Activated naive CD8-positive, alpha-beta T cell treated with anti-CD3 and anti-CD28 coated beads, Interleukin-2, amount 10 ng/mL, durations not matched to agents 7 days and 5 days (primary cell): ENCODE data around the gene PMS2. TPM values are rescaled to one million over a fixed set of nuclear protein-coding genes. Genes with fewer than 3 reads are reported as not detected.
A peak's percentile ranks its signal among the peaks of the same experiment; 100 is the strongest.
"Not testable (repeated sequence)": the region's sequence is repeated elsewhere in the genome, so short reads cannot be mapped to it uniquely, and the experiment has no call there.

ENCODE experiments used
- ATAC-seq: fragments of 150-1000 bp; cut with Tn5 transposase; one replicate; pipeline ENCODE4 v1.10.0; 2021; ENCODE audit warnings: low read depth, moderate library complexity
- POLR2A ChIA-PET: fragments of 350-600 bp; sonication (Branson Sonifier 250); formaldehyde crosslinking; loops from one replicate; lab custom pipeline; 2021; ENCODE audit warnings: antibody characterized with exemption; lab: Charles Lee
- DNase-seq: peaks from one replicate; pipeline ENCODE4 v3.0.0; 2021
- H3K27ac Mint-ChIP-seq: one replicate; pipeline ENCODE4 v1.8.0; 2022; ENCODE audit warnings: mild to moderate bottlenecking, mixed read lengths
- H3K27me3 Mint-ChIP-seq: one replicate; pipeline ENCODE4 v1.8.0; 2022; ENCODE audit warnings: mild to moderate bottlenecking, moderate library complexity, mixed read lengths
- H3K36me3 Mint-ChIP-seq: one replicate; pipeline ENCODE4 v1.8.0; 2021; ENCODE audit warnings: mild to moderate bottlenecking, mixed read lengths
- H3K4me1 Mint-ChIP-seq: one replicate; pipeline ENCODE4 v1.8.0; 2021; ENCODE audit warnings: mixed read lengths
- H3K4me3 Mint-ChIP-seq: one replicate; pipeline ENCODE4 v1.8.0; 2022; ENCODE audit warnings: mild to moderate bottlenecking, moderate library complexity, mixed read lengths
- H3K9me3 Mint-ChIP-seq: one replicate; pipeline ENCODE4 v1.8.0; 2021; ENCODE audit warnings: mixed read lengths
- total RNA-seq, 2 experiments: library from RNA; stranded (reverse); gene quantifications; one replicate each; pipeline ENCODE4 v1.2.3, GENCODE V29; 2021

The PMS2 gene
- total RNA-seq: 10 to 100 TPM; 21.1 to 24.1 TPM

DNA sequence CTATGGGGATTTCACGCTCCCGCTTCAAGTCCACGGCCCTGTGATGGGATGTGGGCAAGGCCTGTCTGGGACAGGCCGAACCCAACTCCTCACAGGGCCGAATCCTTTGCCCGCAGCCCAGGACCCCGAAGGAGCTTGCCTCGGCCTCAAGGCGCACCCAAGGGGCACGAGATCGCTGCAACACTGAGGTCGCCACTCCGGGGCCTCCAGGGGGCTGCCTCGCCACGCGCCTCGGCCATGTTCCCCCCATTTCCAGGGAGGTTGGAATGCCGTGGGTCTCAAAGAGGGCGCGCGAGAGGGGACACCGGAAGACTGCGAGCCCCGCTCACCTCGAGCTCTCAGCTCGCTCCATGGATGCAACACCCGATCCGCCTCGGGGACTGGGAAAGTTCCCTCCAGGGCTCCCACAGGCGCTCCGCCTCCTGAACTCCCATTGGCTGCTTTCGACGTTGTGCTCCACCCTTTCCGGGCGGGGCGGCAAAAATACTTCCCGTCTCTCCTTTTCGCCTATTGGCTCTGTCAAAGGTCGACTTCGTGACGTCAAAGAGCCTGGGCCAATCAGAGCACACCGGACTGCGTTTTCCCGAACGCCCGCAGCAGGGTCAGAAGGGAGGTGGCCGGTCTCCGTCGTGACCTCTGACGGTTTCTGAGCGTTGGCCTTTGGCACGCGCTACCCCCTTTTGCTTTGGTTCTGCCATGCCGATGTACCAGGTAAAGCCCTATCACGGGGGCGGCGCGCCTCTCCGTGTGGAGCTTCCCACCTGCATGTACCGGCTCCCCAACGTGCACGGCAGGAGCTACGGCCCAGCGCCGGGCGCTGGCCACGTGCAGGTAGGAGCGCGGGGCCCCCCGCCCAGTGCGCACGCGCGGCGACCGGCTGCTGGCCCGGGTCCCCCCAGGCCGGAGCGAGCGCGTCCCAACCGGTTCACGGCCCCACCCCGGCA lies at the start of gene PMS2, which contains the start of gene AIMP2:
Gene PMS2, minus strand, starts transcription at position 382 of the 944 bp plus-strand sequence. Its CDS starts 30 bp downstream, at position 352.
Gene AIMP2, plus strand, starts transcription at position 605 of the 944 bp plus-strand sequence. Its CDS starts 92 bp downstream, at position 697.
- Mint-ChIP-seq H3K9me3 (no peaks in the 10 kb centered on the region), H3K4me3 (peak within 1 kb of the TSS; percentile 89), H3K36me3 (peaks cover 4% of the 10 kb centered on the region), H3K27me3 (no peaks in the 10 kb centered on the region), H3K4me1 (peaks cover 24% of the 10 kb centered on the region), H3K27ac (peak within 1 kb of the TSS; percentile 89)
- ATAC-seq: peak; percentile 89
- DNase-seq: peak; percentile 92
- POLR2A ChIA-PET: interaction anchor here (0.6 to 2.2 kb wide), 6 partner anchors 17 to 388 kb away, joined by 3 to 9 read pairs (median 4); no protein-coding TSS in a partner anchor

GRCh38 chr7:6057316-6058129 lies 48.7 kb upstream of the PMS2 start:
- POLR2A ChIA-PET: interaction anchor here (0.5 to 0.7 kb wide), 3 partner anchors 26 to 533 kb away, joined by 3 to 6 read pairs (median 3); no protein-coding TSS in a partner anchor
- peak overlapping the region; percentile 64 for H3K27ac Mint-ChIP-seq
- peaks cover 12% of the 10 kb centered on the region for H3K4me1 Mint-ChIP-seq
- DNase-seq (no peak), ATAC-seq (no peak)
- H3K36me3 Mint-ChIP-seq: peaks cover 7% of the 10 kb centered on the region
- H3K27me3 Mint-ChIP-seq: no peaks in the 10 kb centered on the region
- H3K4me3 Mint-ChIP-seq: peak overlapping the region; percentile 94
- no peaks in the 10 kb centered on the region for H3K9me3 Mint-ChIP-seq

DNA sequence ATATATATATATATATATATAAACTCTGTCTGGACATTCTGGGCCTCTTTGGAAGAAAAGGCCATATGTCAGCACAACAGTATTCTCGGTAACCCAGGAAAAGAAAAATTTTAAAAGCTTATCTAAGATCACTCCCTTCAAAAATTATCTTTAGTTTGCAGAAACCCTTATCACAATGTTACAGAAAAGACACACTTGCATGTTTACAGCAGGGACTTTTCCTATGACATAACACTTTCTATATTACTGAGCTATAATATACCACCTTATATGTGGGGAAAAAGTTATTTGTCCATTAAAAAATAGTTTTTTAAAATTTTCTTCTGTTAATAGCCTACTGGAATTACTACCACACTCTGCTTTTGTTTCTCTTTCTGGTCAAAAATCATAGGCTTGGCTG lies 47.8 kb upstream of the PMS2 start:
- peaks cover 7% of the 10 kb centered on the region for H3K36me3 Mint-ChIP-seq
- ATAC-seq: no peak
- POLR2A ChIA-PET: interaction anchor here (0.7 kb wide), 2 partner anchors 24 to 63 kb away, joined by 3 to 6 read pairs; no protein-coding TSS in a partner anchor

GRCh38 chr7:6051185-6051584 lies 42.3 kb upstream of the PMS2 start:
- ATAC-seq, H3K27me3 Mint-ChIP-seq, DNase-seq, H3K9me3 Mint-ChIP-seq, H3K27ac Mint-ChIP-seq, H3K4me1 Mint-ChIP-seq, H3K4me3 Mint-ChIP-seq: not testable (repeated sequence)
- H3K36me3 Mint-ChIP-seq: peaks cover 13% of the 10 kb centered on the region
- POLR2A ChIA-PET: interaction anchor here (0.7 kb wide), 1 partner anchor 24 kb away, joined by 3 read pairs; no protein-coding TSS in a partner anchor

More for the DNA sequence above, 47.8 kb upstream of the PMS2 start:
- Mint-ChIP-seq H3K9me3 (no peaks in the 10 kb centered on the region), H3K27me3 (no peaks in the 10 kb centered on the region), H3K4me1 (peaks cover 12% of the 10 kb centered on the region), H3K4me3 (no peak overlapping the region), H3K27ac (no peak overlapping the region)
- DNase-seq: no peak

- Mint-ChIP-seq H3K27ac (no peak overlapping the region), H3K4me1 (no peaks in the 10 kb centered on the region), H3K36me3 (peaks cover 12% of the 10 kb centered on the region), H3K9me3 (no peaks in the 10 kb centered on the region), H3K4me3 (no peak overlapping the region), H3K27me3 (no peaks in the 10 kb centered on the region)
- ATAC-seq: no peak
- POLR2A ChIA-PET: no interaction called here
- no peak for DNase-seq
Measured at GRCh38 chr7:6049780-6050179, 40.9 kb upstream of the PMS2 start.

- POLR2A ChIA-PET: no interaction called here
- no peaks in the 10 kb centered on the region for H3K4me1 Mint-ChIP-seq
- DNase-seq (no peak), ATAC-seq (no peak)
- no peak overlapping the region for H3K27ac Mint-ChIP-seq
- H3K9me3 Mint-ChIP-seq: no peaks in the 10 kb centered on the region
- H3K36me3 Mint-ChIP-seq: peaks cover 25% of the 10 kb centered on the region
- no peak overlapping the region for H3K4me3 Mint-ChIP-seq
- no peaks in the 10 kb centered on the region for H3K27me3 Mint-ChIP-seq
Measured at GRCh38 chr7:6035686-6036085, 26.8 kb upstream of the PMS2 start.

GRCh38 chr7:6035165-6035564 lies 26.3 kb upstream of the PMS2 start:
- H3K4me3 Mint-ChIP-seq: no peak overlapping the region
- DNase-seq: no peak
- POLR2A ChIA-PET: no interaction called here
- no peak for ATAC-seq
- peaks cover 24% of the 10 kb centered on the region for H3K36me3 Mint-ChIP-seq
- H3K27me3 Mint-ChIP-seq: no peaks in the 10 kb centered on the region
- no peak overlapping the region for H3K27ac Mint-ChIP-seq
- H3K4me1 Mint-ChIP-seq: no peaks in the 10 kb centered on the region
- no peaks in the 10 kb centered on the region for H3K9me3 Mint-ChIP-seq

DNA sequence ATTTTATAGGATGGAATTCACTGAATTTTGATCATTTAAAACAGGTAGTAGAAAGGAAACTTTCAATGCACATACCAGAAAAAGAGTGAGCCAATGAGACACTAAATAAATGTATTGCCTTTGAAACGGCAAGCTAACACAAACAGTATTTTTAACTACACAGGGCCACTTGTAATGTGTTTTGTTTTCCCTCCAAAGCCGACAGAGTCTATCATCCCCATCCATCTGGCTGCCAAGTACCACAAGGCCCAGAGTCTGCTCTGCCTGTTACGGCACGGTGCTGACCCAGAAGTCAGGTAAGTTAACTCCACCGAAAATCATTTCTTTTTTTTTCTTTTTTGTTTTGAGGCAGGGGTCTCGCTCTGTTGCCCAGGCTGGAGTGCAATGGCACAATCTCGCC lies 23.8 kb upstream of the PMS2 start:
- Mint-ChIP-seq H3K9me3 (no peaks in the 10 kb centered on the region), H3K36me3 (peaks cover 28% of the 10 kb centered on the region), H3K27me3 (no peaks in the 10 kb centered on the region), H3K27ac (no peak overlapping the region), H3K4me3 (no peak overlapping the region), H3K4me1 (no peaks in the 10 kb centered on the region)
- DNase-seq: no peak
- no peak for ATAC-seq
- POLR2A ChIA-PET: interaction anchor here (1.2 kb wide), 1 partner anchor 24 kb away, joined by 6 read pairs; no protein-coding TSS in a partner anchor

DNA sequence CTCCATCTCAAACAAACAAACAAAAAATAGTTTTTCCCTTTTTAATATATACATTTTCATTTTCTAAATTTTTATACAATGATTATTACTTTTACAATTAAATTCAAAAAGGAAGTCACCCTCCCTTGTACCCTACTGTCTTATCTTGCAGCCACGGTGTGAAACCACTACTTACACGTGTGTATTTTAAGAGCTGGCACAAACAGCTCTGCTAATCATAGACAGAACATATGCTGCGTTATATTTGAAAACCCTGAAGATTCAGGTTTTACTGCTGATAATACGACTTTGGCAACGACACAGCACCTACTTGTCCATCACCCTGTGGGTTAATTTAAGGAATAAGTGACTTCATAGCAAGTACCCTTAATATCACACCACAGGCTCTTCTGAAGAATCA lies 23.3 kb upstream of the PMS2 start:
- ATAC-seq (no peak), DNase-seq (no peak)
- H3K27ac Mint-ChIP-seq: no peak overlapping the region
- peaks cover 28% of the 10 kb centered on the region for H3K36me3 Mint-ChIP-seq
- H3K27me3 Mint-ChIP-seq: no peaks in the 10 kb centered on the region
- peaks cover 4% of the 10 kb centered on the region for H3K4me1 Mint-ChIP-seq
- no peaks in the 10 kb centered on the region for H3K9me3 Mint-ChIP-seq
- no peak overlapping the region for H3K4me3 Mint-ChIP-seq
- POLR2A ChIA-PET: interaction anchor here (1.2 kb wide), 1 partner anchor 25 kb away, joined by 6 read pairs; no protein-coding TSS in a partner anchor

GRCh38 chr7:6031567-6031966 lies 22.7 kb upstream of the PMS2 start:
- H3K4me3 Mint-ChIP-seq: no peak overlapping the region
- ATAC-seq: no peak
- H3K4me1 Mint-ChIP-seq: peaks cover 10% of the 10 kb centered on the region
- peak overlapping the region; percentile 0 for H3K27ac Mint-ChIP-seq
- peaks cover 30% of the 10 kb centered on the region for H3K36me3 Mint-ChIP-seq
- no peaks in the 10 kb centered on the region for H3K27me3 Mint-ChIP-seq
- DNase-seq: no peak
- POLR2A ChIA-PET: no interaction called here
- H3K9me3 Mint-ChIP-seq: no peaks in the 10 kb centered on the region

- ATAC-seq (no peak), DNase-seq (no peak)
- Mint-ChIP-seq H3K27ac (peak within 1 kb of the TSS; percentile 0), H3K36me3 (peaks cover 32% of the 10 kb centered on the region), H3K4me3 (no peak within 1 kb of the TSS), H3K9me3 (no peaks in the 10 kb centered on the region), H3K4me1 (peaks cover 14% of the 10 kb centered on the region), H3K27me3 (no peaks in the 10 kb centered on the region)
- POLR2A ChIA-PET: no interaction called here
Measured at GRCh38 chr7:6030988-6031387, 22.1 kb upstream of the PMS2 start, which contains the start of gene ANKRD61. Gene ANKRD61 (plus strand): TSS chr7:6031376. CDS start chr7:6031376, 0 bp downstream.

DNA sequence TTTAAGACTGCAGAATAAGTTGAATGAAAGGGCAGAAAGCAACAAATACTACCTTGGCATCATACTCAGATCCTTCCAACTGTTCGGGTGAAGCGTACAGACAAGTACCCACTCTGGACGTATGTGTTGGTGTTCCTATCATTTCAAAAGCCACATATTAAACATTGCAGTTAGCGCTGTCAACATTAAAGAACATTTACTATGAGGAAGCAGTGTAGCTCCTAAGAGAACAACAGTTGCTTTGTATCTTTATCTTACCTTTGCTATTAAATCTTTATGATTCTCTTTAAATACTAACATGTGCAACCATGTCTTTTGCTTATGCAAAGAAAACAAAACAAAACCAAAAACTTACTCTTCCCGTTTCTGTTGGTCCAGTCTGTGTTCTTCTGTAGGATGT lies 19.7 kb upstream of the PMS2 start:
- no peak overlapping the region for H3K4me3 Mint-ChIP-seq
- peaks cover 17% of the 10 kb centered on the region for H3K4me1 Mint-ChIP-seq
- DNase-seq: no peak
- no peak for ATAC-seq
- peaks cover 30% of the 10 kb centered on the region for H3K36me3 Mint-ChIP-seq
- POLR2A ChIA-PET: no interaction called here
- peak overlapping the region; percentile 32 for H3K27ac Mint-ChIP-seq
- H3K27me3 Mint-ChIP-seq: no peaks in the 10 kb centered on the region
- H3K9me3 Mint-ChIP-seq: no peaks in the 10 kb centered on the region
